Activated CD8-positive, alpha-beta T cell treated with anti-CD3 and anti-CD28 coated beads for 36 hours (primary cell): ENCODE results near the gene FUT7. TPM values are rescaled to one million over a fixed set of nuclear protein-coding genes. Genes with fewer than 3 reads are reported as not detected.

Experiments
- ATAC-seq: fragments of 200-7000 bp; cut with Tn5 transposase; one replicate; pipeline ENCODE4 v1.10.0; 2021; ENCODE audit warnings: mild to moderate bottlenecking, moderate library complexity
- CTCF ChIA-PET: fragments of 350-600 bp; sonication (Branson Sonifier 250); formaldehyde crosslinking; loops from one replicate; lab custom pipeline; 2021; ENCODE audit warnings: antibody characterized with exemption; lab: Charles Lee
- POLR2A ChIA-PET: fragments of 350-600 bp; sonication (Branson Sonifier 250); formaldehyde crosslinking; loops from one replicate; lab custom pipeline; 2021; ENCODE audit warnings: antibody characterized with exemption; lab: Charles Lee
- DNase-seq: peaks from one replicate; pipeline ENCODE4 v3.0.0-alpha.2; 2020
- H3K27ac Mint-ChIP-seq: one replicate; pipeline ENCODE4 v1.8.0; 2021; ENCODE audit warnings: mild to moderate bottlenecking, mixed read lengths
- H3K27me3 Mint-ChIP-seq: one replicate; pipeline ENCODE4 v1.8.0; 2021; ENCODE audit warnings: mixed read lengths
- H3K36me3 Mint-ChIP-seq: one replicate; pipeline ENCODE4 v1.8.0; 2021; ENCODE audit warnings: low read depth, mixed read lengths
- H3K4me1 Mint-ChIP-seq: one replicate; pipeline ENCODE4 v1.8.0; 2021; ENCODE audit warnings: low read depth, mixed read lengths
- H3K4me3 Mint-ChIP-seq: one replicate; pipeline ENCODE4 v1.8.0; 2021; ENCODE audit warnings: mild to moderate bottlenecking, moderate library complexity, mixed read lengths
- H3K9me3 Mint-ChIP-seq: one replicate; pipeline ENCODE4 v1.8.0; 2021; ENCODE audit warnings: mixed read lengths
- CTCF ChIP-seq: fragments of 200-600 bp; IDR thresholded peaks from one replicate; pipeline ENCODE4 v1.8.0; 2022; ENCODE audit warnings: antibody characterized with exemption, mild to moderate bottlenecking
- intact Hi-C: fragments of 100-400 bp; cut with micrococcal nuclease; formaldehyde crosslinking; loops from one replicate; pipeline ENCODE4 v1.10.0; 2022
- total RNA-seq, 2 experiments: library from RNA; stranded (reverse); gene quantifications; one replicate each; pipeline ENCODE4 v1.2.3, GENCODE V29; 2021

The FUT7 gene
- total RNA-seq, 2 experiments from 2014 or later = 0.09 TPM; not detected in 1

- peaks cover 7% of the 10 kb centered on the region for H3K4me1 Mint-ChIP-seq
- ChIA-PET CTCF (interaction anchor here (1.1 to 2.4 kb wide), 5 partner anchors 11 to 49 kb away, joined by 4 to 18 read pairs (median 7); partner anchors contain the start of gene NPDC1), POLR2A (interaction anchor here (1.0 to 1.5 kb wide), 3 partner anchors 9 to 163 kb away, joined by 3 read pairs; partner anchors contain the start of genes MAN1B1 and TUBB4B)
- H3K36me3 Mint-ChIP-seq = peaks cover 18% of the 10 kb centered on the region
- ATAC-seq = peak; percentile 71
- no peaks in the 10 kb centered on the region for H3K27me3 Mint-ChIP-seq
- H3K27ac Mint-ChIP-seq = peak overlapping the region; percentile 71
- intact Hi-C loops = no loop called here
- H3K9me3 Mint-ChIP-seq = no peaks in the 10 kb centered on the region
- DNase-seq = peak; percentile 85
- peak overlapping the region; percentile 79 for H3K4me3 Mint-ChIP-seq
- TF ChIP-seq CTCF = no peak
Observed at GRCh38 chr9:137077758-137078693, 46.1 kb upstream of the FUT7 start.

GRCh38 chr9:137077010-137077747, 45.3 kb upstream of the FUT7 start, which contains the start of gene UAP1L1:
Gene UAP1L1, plus strand, starts transcription at chr9:137077517. Its CDS starts 16 bp downstream, at chr9:137077533.
- Mint-ChIP-seq H3K27me3 (no peaks in the 10 kb centered on the region), H3K36me3 (peaks cover 16% of the 10 kb centered on the region), H3K27ac (peak within 1 kb of the TSS; percentile 71), H3K4me3 (peak within 1 kb of the TSS; percentile 79), H3K9me3 (no peaks in the 10 kb centered on the region), H3K4me1 (peaks cover 7% of the 10 kb centered on the region)
- intact Hi-C loops = no loop called here
- peak; percentile 75 for ATAC-seq
- TF ChIP-seq CTCF = no peak
- peak; percentile 77 for DNase-seq
- CTCF ChIA-PET = interaction anchor here (0.6 to 2.4 kb wide), 9 partner anchors 9 to 48 kb away, joined by 3 to 18 read pairs (median 5); partner anchors contain the start of genes ENTPD2 and NPDC1
- POLR2A ChIA-PET = interaction anchor here (0.6 to 1.6 kb wide), 5 partner anchors 9 to 164 kb away, joined by 3 to 10 read pairs (median 3); partner anchors contain the start of genes MAN1B1 and TUBB4B

- POLR2A ChIA-PET = interaction anchor here (0.6 to 1.6 kb wide), 3 partner anchors 9 to 19 kb away, joined by 3 to 10 read pairs (median 3); partner anchors contain the start of gene MAN1B1
- Mint-ChIP-seq H3K9me3 (no peaks in the 10 kb centered on the region), H3K4me1 (peaks cover 4% of the 10 kb centered on the region), H3K4me3 (peak overlapping the region; percentile 66), H3K36me3 (peaks cover 11% of the 10 kb centered on the region), H3K27me3 (no peaks in the 10 kb centered on the region), H3K27ac (no peak overlapping the region)
- CTCF ChIA-PET = interaction anchor here (0.6 to 2.4 kb wide), 9 partner anchors 9 to 48 kb away, joined by 3 to 18 read pairs (median 6); partner anchors contain the start of genes ENTPD2 and NPDC1
- intact Hi-C loops = no loop called here
- DNase-seq = no peak
- no peak for ATAC-seq
- TF ChIP-seq CTCF = no peak
Observed at GRCh38 chr9:137076636-137077009, 44.7 kb upstream of the FUT7 start.

- peaks cover 4% of the 10 kb centered on the region for H3K4me1 Mint-ChIP-seq
- H3K4me3 Mint-ChIP-seq = no peak overlapping the region
- ATAC-seq (no peak), DNase-seq (no peak)
- TF ChIP-seq CTCF = no peak
- peaks cover 8% of the 10 kb centered on the region for H3K36me3 Mint-ChIP-seq
- no peaks in the 10 kb centered on the region for H3K27me3 Mint-ChIP-seq
- no peaks in the 10 kb centered on the region for H3K9me3 Mint-ChIP-seq
- intact Hi-C loops = no loop called here
- CTCF ChIA-PET = interaction anchor here (1.0 to 2.0 kb wide), 5 partner anchors 11 to 40 kb away, joined by 3 to 6 read pairs (median 5); partner anchors contain the start of gene ENTPD2
- POLR2A ChIA-PET = no interaction called here
- H3K27ac Mint-ChIP-seq = no peak overlapping the region
Observed at GRCh38 chr9:137075275-137075775, 43.4 kb upstream of the FUT7 start.
